HG03565 (cell line): Measurements from ENCODE around the gene MDN1.
A peak's percentile ranks its signal among the peaks of the same experiment; 100 is the strongest.
"Not testable (repeated sequence)": the region's sequence is repeated elsewhere in the genome, so short reads cannot be mapped to it uniquely, and the experiment has no call there.

Experiments
- ATAC-seq: cut with Tn5 transposase; IDR thresholded peaks from one replicate; pipeline ENCODE4 v1.9.1; 2021; ENCODE audit warnings: mild to moderate bottlenecking, moderate library complexity; ENCODE audit not compliant: unreplicated experiment

Gene MDN1

GRCh38 chr6:89819336-89820130, at the start of gene MDN1:
Gene MDN1 (minus strand): TSS chr6:89819794. CDS start chr6:89819607, 187 bp downstream.
- peak; percentile 97 for ATAC-seq

- no peak for ATAC-seq
These were observed 46.6 kb upstream of the MDN1 start for GRCh38 chr6:89866024-89866678.

- no peak for ATAC-seq
These were observed 43.1 kb upstream of the MDN1 start for GRCh38 chr6:89862698-89863097.

GRCh38 chr6:89862273-89862672, 42.7 kb upstream of the MDN1 start:
- peak; percentile 65 for ATAC-seq

- ATAC-seq, result peak; percentile 50
These were observed 40.1 kb upstream of the MDN1 start for GRCh38 chr6:89859744-89860143.

- ATAC-seq, result no peak
These were observed 38.4 kb upstream of the MDN1 start for GRCh38 chr6:89858041-89858440.

- ATAC-seq, result no peak
These were observed 33.5 kb upstream of the MDN1 start for GRCh38 chr6:89853068-89853467.

GRCh38 chr6:89847513-89847912, 27.9 kb upstream of the MDN1 start:
- ATAC-seq, result not testable (repeated sequence)

- ATAC-seq, result no peak
These were observed 23.5 kb upstream of the MDN1 start for GRCh38 chr6:89843070-89843469.

- no peak for ATAC-seq
These were observed 22.6 kb upstream of the MDN1 start for GRCh38 chr6:89842228-89842627.

GRCh38 chr6:89840538-89840937, 20.9 kb upstream of the MDN1 start:
- ATAC-seq, result no peak

GRCh38 chr6:89836639-89837222, 17.1 kb upstream of the MDN1 start:
- no peak for ATAC-seq

GRCh38 chr6:89834884-89835792, 15.5 kb upstream of the MDN1 start:
- ATAC-seq, result peak; percentile 99

- ATAC-seq, result no peak
These were observed 10.7 kb upstream of the MDN1 start for GRCh38 chr6:89830170-89830809.

GRCh38 chr6:89829472-89830169, 10.0 kb upstream of the MDN1 start, which contains the start of gene CASP8AP2:
Gene CASP8AP2 (plus strand): TSS chr6:89829880.
- ATAC-seq, result peak; percentile 98

- peak; percentile 15 for ATAC-seq
These were observed 9.4 kb upstream of the MDN1 start for GRCh38 chr6:89828988-89829471.

GRCh38 chr6:89828475-89828987, 8.9 kb upstream of the MDN1 start:
- ATAC-seq, result not testable (repeated sequence)

GRCh38 chr6:89826029-89826528, 6.5 kb upstream of the MDN1 start:
- no peak for ATAC-seq

GRCh38 chr6:89818977-89819335, 638 bp downstream of the MDN1 start:
- ATAC-seq, result peak; percentile 14
